ENCODE results near the gene HIRA.
"Not testable (repeated sequence)": the region's sequence is repeated elsewhere in the genome, so short reads cannot be mapped to it uniquely, and the experiment has no call there.

The HIRA gene

GRCh38 chr22:19336133-19337075, 95.1 kb downstream of the HIRA start:
- no peak for DNase-seq

- DNase-seq, result no peak
These were observed 99.6 kb downstream of the HIRA start for GRCh38 chr22:19331975-19332374.

- DNase-seq, result no peak
These were observed 100.1 kb downstream of the HIRA start for GRCh38 chr22:19331474-19331873.

- DNase-seq, result no peak
These were observed 100.6 kb downstream of the HIRA start for GRCh38 chr22:19330865-19331418.

DNA sequence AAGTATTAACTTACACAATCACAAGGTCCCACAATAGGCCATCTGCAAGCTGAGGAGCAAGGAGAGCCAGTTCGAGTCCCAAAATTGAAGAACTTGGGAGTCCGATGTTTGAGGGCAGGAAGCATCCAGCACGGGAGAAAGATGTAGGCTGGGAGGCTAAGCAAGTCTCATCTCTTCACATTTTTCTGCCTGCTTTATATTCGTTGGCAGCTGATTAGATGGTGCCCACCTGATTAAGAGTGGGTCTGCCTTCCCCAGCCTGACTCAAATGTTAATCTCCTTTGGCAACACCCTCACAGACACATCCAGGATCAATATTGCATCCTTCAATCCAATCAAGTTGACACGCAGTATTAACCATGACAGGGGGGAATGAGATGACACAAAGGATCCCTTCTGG, 101.3 kb downstream of the HIRA start:
- DNase-seq, result not testable (repeated sequence)

DNA sequence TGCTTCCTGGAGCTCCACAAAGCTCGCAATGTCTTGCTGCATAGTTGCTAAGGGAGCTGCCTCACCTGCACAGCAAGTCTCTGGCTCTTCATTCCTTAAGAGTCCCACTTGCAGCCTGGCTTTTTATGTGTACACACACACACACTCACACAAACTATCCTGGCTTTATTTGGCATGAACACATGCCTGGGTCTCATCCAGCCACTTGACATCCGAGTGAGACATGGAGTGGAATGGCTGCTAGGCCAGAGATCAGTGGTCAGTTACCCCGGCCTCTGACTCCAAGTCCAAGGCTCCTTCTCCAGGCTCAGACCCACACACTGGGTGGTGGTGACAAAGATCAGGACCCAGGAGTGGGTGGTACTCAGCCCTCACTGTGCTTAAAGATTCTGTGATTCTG, 102.1 kb downstream of the HIRA start:
- DNase-seq, result no peak

GRCh38 chr22:19325296-19325948, 106.1 kb downstream of the HIRA start:
- DNase-seq, result no peak

DNA sequence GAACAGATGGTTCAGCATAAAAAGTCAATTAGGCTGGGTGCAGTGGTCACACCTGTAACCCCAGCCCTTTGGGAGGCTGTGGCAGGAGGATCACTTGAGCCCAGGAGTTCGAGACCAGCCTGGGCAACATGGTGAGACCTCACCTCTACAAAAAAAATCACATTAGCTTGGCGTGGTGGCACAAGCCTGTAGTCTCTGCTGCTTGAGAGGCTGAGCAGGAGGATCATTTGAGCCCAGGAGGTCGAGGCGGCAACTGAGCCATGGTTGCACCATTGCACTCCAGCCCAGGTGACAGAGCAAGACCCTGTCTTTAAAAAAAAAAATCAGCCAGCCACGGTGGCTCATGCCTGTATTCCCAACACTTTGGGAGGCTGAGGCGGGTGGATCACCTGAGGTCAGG, 108.1 kb downstream of the HIRA start:
- DNase-seq, result not testable (repeated sequence)

DNA sequence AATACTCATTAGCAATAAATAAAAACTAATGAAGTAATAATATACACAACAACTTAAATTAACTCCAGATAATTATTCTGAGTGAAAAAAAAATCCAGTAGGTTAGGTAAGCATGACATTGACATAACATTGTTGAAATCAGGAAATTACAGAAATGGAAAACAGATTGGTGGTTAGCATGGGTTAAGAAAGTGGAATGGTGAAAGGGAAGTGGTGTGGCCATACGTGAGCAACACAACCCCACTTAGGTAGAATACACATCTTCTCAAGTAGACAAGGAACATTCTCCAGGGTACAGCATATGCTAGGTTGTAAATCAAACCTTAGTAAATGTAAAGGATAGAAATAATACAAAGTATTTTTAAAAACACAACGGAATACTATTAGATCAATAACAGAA, 109.8 kb downstream of the HIRA start:
- no peak for DNase-seq

- DNase-seq, result not testable (repeated sequence)
These were observed 111.4 kb downstream of the HIRA start for GRCh38 chr22:19320136-19320535.

DNA sequence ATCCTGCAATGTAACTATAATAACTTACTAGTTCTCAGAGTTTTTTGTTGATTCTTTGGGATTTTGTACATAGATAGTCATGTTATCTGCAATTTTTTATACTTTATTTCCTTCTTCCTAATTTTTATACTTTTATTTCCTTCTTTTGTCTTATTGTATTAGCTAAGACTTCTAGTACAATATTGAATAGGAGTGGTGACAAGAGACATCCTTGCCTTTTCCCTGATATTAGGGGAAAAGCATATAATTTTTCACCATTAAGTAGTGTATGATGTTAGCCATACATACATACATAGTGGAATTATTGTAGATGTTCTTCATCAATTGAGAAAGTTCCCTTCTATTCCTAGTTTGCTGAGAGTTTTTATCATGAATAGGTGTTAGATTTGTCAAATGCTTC, 112.3 kb downstream of the HIRA start:
- no peak for DNase-seq

- no peak for DNase-seq
These were observed 113.7 kb downstream of the HIRA start for GRCh38 chr22:19317865-19318264.

DNA sequence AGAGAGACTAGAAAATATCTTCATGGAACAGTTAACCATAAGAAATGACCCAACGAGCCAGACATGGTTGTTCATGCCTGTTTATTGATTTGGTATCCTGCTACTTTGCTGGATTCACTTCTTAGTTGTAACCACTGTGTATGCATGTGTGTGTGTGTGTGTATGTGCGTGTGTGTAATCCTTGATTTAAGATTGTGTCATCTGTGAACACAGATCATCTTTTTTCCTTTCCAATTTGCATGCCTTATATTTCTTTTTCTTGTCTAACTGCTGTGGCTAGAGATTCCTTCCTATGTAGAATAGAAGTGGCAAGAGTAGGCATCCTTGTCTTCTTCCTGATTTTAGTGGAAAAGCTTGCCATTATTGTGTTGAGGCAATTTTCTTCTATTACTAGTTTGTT, 123.7 kb downstream of the HIRA start:
- no peak for DNase-seq

GRCh38 chr22:19306535-19306934, 125.0 kb downstream of the HIRA start:
- not testable (repeated sequence) for DNase-seq

- no peak for DNase-seq
These were observed 127.0 kb downstream of the HIRA start for GRCh38 chr22:19304547-19304946.

DNA sequence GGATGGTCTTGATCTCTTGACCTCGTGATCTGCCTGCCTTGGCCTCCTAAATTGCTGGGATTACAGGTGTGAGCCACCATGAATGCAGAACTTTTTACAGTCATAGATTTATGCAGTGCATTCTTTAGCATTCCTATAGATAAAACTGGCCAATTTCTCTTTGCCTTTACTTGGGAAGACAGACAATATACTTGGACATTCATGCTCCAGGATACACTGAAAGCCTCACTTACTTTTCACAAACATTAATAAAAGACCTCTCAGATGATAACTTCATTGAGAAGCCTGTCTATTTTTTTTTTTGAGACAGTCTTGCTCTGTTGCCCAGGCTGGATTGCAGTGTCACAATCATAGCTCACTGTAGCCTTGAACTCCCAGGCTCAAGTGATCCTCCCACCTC, 127.7 kb downstream of the HIRA start:
- no peak for DNase-seq

- DNase-seq, result no peak
These were observed 135.8 kb downstream of the HIRA start for GRCh38 chr22:19295733-19296132.

GRCh38 chr22:19292458-19293230, 138.9 kb downstream of the HIRA start:
- DNase-seq, result peak in 3 of 56 donors; percentile 21 to 30 (median 28)

- peak in 52 of 56 donors; percentile 30 to 85 (median 68) for DNase-seq
These were observed 139.7 kb downstream of the HIRA start, which contains the start of gene CLTCL1 for GRCh38 chr22:19291580-19292457. Gene CLTCL1, minus strand, starts transcription at chr22:19291719. Its CDS starts 78 bp downstream, at chr22:19291641.

GRCh38 chr22:19291218-19291579, 140.3 kb downstream of the HIRA start:
- peak in 14 of 56 donors; percentile 6 to 56 (median 37) for DNase-seq

All from nucleus accumbens (tissue), 56 donors.